GM23248 (cell line): Measurements from ENCODE around the gene ZNF804B.

Experiments used
- EZH2 ChIP-seq: fragments of 200-600 bp; sonication (generic); IDR thresholded peaks from 2 replicates; pipeline ENCODE4 v1.6.1; 2018; ENCODE audit warnings: antibody characterized with exemption, mild to moderate bottlenecking; ENCODE audit not compliant: insufficient read depth, poor library complexity, severe bottlenecking
- EZH2phosphoT487 ChIP-seq: fragments of 200-600 bp; sonication (generic); IDR thresholded peaks from 2 replicates; pipeline ENCODE4 v1.6.1; 2018; ENCODE audit warnings: antibody characterized with exemption, moderate library complexity, mild to moderate bottlenecking, low read depth; ENCODE audit not compliant: insufficient read depth

DNA sequence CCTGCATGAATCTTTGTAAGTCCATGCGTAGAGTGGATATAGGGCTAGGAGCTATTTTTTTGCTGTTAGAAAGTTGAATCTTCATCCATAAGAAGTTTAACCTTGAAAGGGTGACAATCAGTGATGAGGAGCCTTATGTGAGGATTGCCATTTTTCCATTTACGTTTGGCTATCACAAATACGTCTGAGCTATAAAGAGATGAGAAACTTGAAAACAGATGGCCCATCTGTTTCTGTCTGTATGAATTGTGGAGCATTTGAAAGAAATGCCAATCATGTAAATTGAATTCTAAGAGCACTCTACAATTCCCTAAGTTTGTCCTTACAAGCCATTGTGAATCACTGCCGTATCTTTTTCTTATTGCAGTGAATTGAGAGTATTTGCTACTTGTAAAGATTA, 205.9 kb downstream of the ZNF804B start:
- TF ChIP-seq EZH2phosphoT487 (no peak), EZH2 (no peak)
